Muscle of arm (tissue), 12 donors: ENCODE results near the gene FRRS1L. TPM values are rescaled to one million over a fixed set of nuclear protein-coding genes. Genes with fewer than 3 reads are reported as not detected.

Source experiments
- DNase-seq: peaks from one replicate; pipeline ENCODE4 v3.0.0-alpha.2; 2013
- polyA plus RNA-seq, 12 donors: library from polyadenylated mRNA; unstranded; fragments of 120-200 nt; gene quantifications; one replicate each; pipeline ENCODE4 v1.2.1, GENCODE V29; 2013; ENCODE audit not compliant: insufficient read length in 12 of 12

Gene FRRS1L
- polyA plus RNA-seq, 12 donors, result 0.60 to 6.6 (median 1.6) TPM; not detected in 1

GRCh38 chr9:109108318-109108717 lies 58.7 kb downstream of the FRRS1L start:
- DNase-seq, result no peak

- no peak for DNase-seq
Observed at GRCh38 chr9:109107402-109108240, 59.4 kb downstream of the FRRS1L start.

GRCh38 chr9:109101810-109102209 lies 65.2 kb downstream of the FRRS1L start:
- DNase-seq, result no peak

- DNase-seq, result no peak
Observed at GRCh38 chr9:109101202-109101595, 65.8 kb downstream of the FRRS1L start.

- no peak for DNase-seq
Observed at GRCh38 chr9:109100543-109101201, 66.4 kb downstream of the FRRS1L start.

- DNase-seq, result peak; percentile 44
Observed at GRCh38 chr9:109098960-109099308, 68.1 kb downstream of the FRRS1L start.

- peak; percentile 31 for DNase-seq
Observed at GRCh38 chr9:109098171-109098959, 68.7 kb downstream of the FRRS1L start.

- DNase-seq, result no peak
Observed at GRCh38 chr9:109097146-109097545, 69.9 kb downstream of the FRRS1L start.

GRCh38 chr9:109095321-109095720 lies 71.7 kb downstream of the FRRS1L start:
- no peak for DNase-seq

GRCh38 chr9:109094268-109094667 lies 72.8 kb downstream of the FRRS1L start:
- no peak for DNase-seq

- DNase-seq, result no peak
Observed at GRCh38 chr9:109092587-109092986, 74.5 kb downstream of the FRRS1L start.

GRCh38 chr9:109092051-109092580 lies 74.9 kb downstream of the FRRS1L start:
- no peak for DNase-seq

- DNase-seq, result no peak
Observed at GRCh38 chr9:109088221-109088620, 78.8 kb downstream of the FRRS1L start.

- no peak for DNase-seq
Observed at GRCh38 chr9:109087795-109088194, 79.3 kb downstream of the FRRS1L start.

GRCh38 chr9:109086221-109086620 lies 80.8 kb downstream of the FRRS1L start:
- no peak for DNase-seq

- no peak for DNase-seq
Observed at GRCh38 chr9:109085510-109085909, 81.5 kb downstream of the FRRS1L start.

GRCh38 chr9:109083813-109084405 lies 83.1 kb downstream of the FRRS1L start:
- DNase-seq, result no peak

GRCh38 chr9:109083141-109083540 lies 83.9 kb downstream of the FRRS1L start:
- no peak for DNase-seq

GRCh38 chr9:109082091-109082620 lies 84.9 kb downstream of the FRRS1L start:
- DNase-seq, result no peak
